ENCODE measurements around the gene KIF4B.

KIF4B gene

DNA sequence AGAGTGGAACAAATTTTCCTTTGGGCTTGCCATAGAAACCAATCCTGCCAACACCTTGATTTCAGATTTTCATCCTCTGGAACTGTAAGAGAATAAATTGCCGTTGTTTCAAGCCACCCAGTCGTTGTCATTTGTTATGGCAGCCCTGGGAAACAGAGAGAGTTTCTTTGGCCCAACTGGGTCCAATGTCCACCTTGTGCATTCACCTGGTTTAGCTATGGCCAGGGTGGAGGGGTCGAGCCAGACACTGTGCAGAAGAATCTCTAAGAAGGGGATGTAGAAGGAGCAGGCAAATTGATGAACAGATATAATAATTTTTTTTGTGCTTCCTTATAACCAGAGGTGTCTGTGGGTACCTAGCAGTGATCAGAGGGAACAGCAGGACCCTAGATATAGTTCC, 9.8 kb downstream of the KIF4B start:
- Histone ChIP-seq H3F3A (ENCODE audit: control insufficient read depth, insufficient read depth) (no peaks in the 10 kb centered on the region), H4K20me1 (ENCODE audit: control insufficient read depth, insufficient read depth, low read depth, low read length) (no peaks in the 10 kb centered on the region), H3K27ac (ENCODE audit: low read depth, low read length) (no peak overlapping the region), H3K4me3 (ENCODE audit: low read length) (no peak overlapping the region), H3K36me3 (ENCODE audit: control insufficient read depth, low read length) (no peaks in the 10 kb centered on the region), H3K9me3 (ENCODE audit: control insufficient read depth, insufficient read depth, low read length) (no peaks in the 10 kb centered on the region), H3K9me2 (replicated peaks; ENCODE audit: control insufficient read depth, low read length) (no peaks in the 10 kb centered on the region), H3K4me2 (ENCODE audit: low read length) (no peak overlapping the region), H3K79me2 (ENCODE audit: control insufficient read depth, low read length) (no peaks in the 10 kb centered on the region), H3K4me1 (ENCODE audit: control insufficient read depth, low read length) (no peaks in the 10 kb centered on the region), H3K27me3 (ENCODE audit: control insufficient read depth, low read length) (peaks cover 3% of the 10 kb centered on the region; the same call in 1 of the 2 replicates)
- TF ChIP-seq EZH2phosphoT487 (IDR thresholded peaks at IDR 0.05; ENCODE audit: borderline replicate concordance, low read length), result no peak
- TF ChIP-seq, protein P1, sequence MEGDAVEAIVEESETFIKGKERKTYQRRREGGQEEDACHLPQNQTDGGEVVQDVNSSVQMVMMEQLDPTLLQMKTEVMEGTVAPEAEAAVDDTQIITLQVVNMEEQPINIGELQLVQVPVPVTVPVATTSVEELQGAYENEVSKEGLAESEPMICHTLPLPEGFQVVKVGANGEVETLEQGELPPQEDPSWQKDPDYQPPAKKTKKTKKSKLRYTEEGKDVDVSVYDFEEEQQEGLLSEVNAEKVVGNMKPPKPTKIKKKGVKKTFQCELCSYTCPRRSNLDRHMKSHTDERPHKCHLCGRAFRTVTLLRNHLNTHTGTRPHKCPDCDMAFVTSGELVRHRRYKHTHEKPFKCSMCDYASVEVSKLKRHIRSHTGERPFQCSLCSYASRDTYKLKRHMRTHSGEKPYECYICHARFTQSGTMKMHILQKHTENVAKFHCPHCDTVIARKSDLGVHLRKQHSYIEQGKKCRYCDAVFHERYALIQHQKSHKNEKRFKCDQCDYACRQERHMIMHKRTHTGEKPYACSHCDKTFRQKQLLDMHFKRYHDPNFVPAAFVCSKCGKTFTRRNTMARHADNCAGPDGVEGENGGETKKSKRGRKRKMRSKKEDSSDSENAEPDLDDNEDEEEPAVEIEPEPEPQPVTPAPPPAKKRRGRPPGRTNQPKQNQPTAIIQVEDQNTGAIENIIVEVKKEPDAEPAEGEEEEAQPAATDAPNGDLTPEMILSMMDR (IDR thresholded peaks at IDR 0.05; ENCODE audit: low read depth, low read length, poor library complexity, severe bottlenecking), result no peak

DNA sequence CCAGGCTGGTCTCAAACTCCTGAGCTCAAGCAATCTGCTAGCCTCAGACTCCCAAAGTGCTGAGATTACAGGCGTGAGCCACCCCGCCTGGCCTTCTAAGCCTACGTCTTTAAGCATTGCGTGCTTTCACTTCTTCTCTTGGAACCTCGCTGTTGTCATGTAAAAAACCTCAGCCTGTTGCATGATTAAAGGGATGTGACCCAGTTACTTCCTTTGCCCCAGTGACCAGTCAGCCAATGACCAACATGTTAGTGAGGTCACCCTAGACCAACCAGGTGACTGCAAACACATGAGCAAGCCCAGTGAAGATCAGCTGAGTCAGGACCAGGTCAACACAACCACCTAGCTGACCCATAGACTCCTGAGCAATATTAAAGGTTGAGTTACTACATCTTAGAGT, 10.5 kb downstream of the KIF4B start:
- Histone ChIP-seq H3K4me1 (ENCODE audit: control insufficient read depth, low read length) (no peaks in the 10 kb centered on the region), H3K27ac (ENCODE audit: low read depth, low read length) (no peak overlapping the region), H3K79me2 (ENCODE audit: control insufficient read depth, low read length) (no peaks in the 10 kb centered on the region), H3K9me3 (ENCODE audit: control insufficient read depth, insufficient read depth, low read length) (no peaks in the 10 kb centered on the region), H3K4me3 (ENCODE audit: low read length) (no peak overlapping the region), H3F3A (ENCODE audit: control insufficient read depth, insufficient read depth) (no peaks in the 10 kb centered on the region), H3K4me2 (ENCODE audit: low read length) (no peak overlapping the region), H3K36me3 (ENCODE audit: control insufficient read depth, low read length) (no peaks in the 10 kb centered on the region), H3K9me2 (replicated peaks; ENCODE audit: control insufficient read depth, low read length) (no peaks in the 10 kb centered on the region), H4K20me1 (ENCODE audit: control insufficient read depth, insufficient read depth, low read depth, low read length) (no peaks in the 10 kb centered on the region), H3K27me3 (ENCODE audit: control insufficient read depth, low read length) (peaks cover 3% of the 10 kb centered on the region; the same call in 1 of the 2 replicates)
- TF ChIP-seq EZH2phosphoT487 (IDR thresholded peaks at IDR 0.05; ENCODE audit: borderline replicate concordance, low read length), result no peak
- TF ChIP-seq, protein P1 (IDR thresholded peaks at IDR 0.05; ENCODE audit: low read depth, low read length, poor library complexity, severe bottlenecking), result no peak

DNA sequence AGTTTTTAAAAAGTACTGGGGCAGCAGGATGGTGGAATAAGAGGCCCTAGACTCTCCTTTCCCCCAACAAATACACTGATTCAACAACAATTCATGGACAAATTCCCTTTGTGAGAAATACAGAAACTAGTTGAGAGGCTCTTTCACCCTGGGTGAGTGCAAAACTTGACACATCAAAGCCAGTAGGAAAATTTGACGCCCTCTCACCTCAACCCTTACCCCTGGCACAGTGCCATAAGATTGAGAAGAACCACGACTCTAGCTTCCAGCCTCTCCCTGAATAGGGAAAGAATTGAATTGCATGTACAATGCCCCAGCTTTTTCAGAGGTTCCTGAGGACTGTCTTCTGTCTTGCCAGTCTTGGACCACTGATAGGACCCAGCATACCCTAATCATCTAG, 12.3 kb downstream of the KIF4B start:
- no peaks in the 10 kb centered on the region for H3K79me2 ChIP-seq (ENCODE audit: control insufficient read depth, low read length)
- no peaks in the 10 kb centered on the region for H4K20me1 ChIP-seq (ENCODE audit: control insufficient read depth, insufficient read depth, low read depth, low read length)
- H3K9me2 ChIP-seq (replicated peaks; ENCODE audit: control insufficient read depth, low read length), result no peaks in the 10 kb centered on the region
- H3K36me3 ChIP-seq (ENCODE audit: control insufficient read depth, low read length), result no peaks in the 10 kb centered on the region
- H3F3A ChIP-seq (ENCODE audit: control insufficient read depth, insufficient read depth), result no peaks in the 10 kb centered on the region
- no peaks in the 10 kb centered on the region for H3K9me3 ChIP-seq (ENCODE audit: control insufficient read depth, insufficient read depth, low read length)
- no peak overlapping the region for H3K27ac ChIP-seq (ENCODE audit: low read depth, low read length)
- no peak overlapping the region for H3K4me2 ChIP-seq (ENCODE audit: low read length)
- TF ChIP-seq, protein P1 (IDR thresholded peaks at IDR 0.05; ENCODE audit: low read depth, low read length, poor library complexity, severe bottlenecking), result no peak
- TF ChIP-seq EZH2phosphoT487 (IDR thresholded peaks at IDR 0.05; ENCODE audit: borderline replicate concordance, low read length), result no peak
- H3K4me1 ChIP-seq (ENCODE audit: control insufficient read depth, low read length), result no peaks in the 10 kb centered on the region
- H3K27me3 ChIP-seq (ENCODE audit: control insufficient read depth, low read length), result no peaks in the 10 kb centered on the region; the same call in 1 of the 2 replicates
- no peak overlapping the region for H3K4me3 ChIP-seq (ENCODE audit: low read length)
